ENCODE measurements around the gene GBP7.
A peak's percentile ranks its signal among the peaks of the same experiment; 100 is the strongest.
"Not testable (repeated sequence)": the region's sequence is repeated elsewhere in the genome, so short reads cannot be mapped to it uniquely, and the experiment has no call there.

GBP7 gene, protein sequence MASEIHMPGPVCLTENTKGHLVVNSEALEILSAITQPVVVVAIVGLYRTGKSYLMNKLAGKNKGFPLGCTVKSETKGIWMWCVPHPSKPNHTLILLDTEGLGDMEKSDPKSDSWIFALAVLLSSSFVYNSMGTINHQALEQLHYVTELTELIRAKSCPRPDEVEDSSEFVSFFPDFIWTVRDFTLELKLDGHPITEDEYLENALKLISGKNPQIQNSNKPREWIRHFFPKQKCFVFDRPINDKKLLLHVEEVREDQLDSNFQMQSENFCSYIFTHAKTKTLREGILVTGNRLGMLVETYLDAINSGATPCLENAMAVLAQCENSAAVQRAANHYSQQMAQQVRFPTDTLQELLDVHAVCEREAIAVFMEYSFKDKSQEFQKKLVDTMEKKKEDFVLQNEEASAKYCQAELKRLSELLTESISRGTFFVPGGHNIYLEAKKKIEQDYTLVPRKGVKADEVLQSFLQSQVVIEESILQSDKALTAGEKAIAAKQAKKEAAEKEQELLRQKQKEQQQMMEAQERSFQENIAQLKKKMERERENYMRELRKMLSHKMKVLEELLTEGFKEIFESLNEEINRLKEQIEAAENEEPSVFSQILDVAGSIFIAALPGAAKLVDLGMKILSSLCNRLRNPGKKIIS

GRCh38 chr1:89175601-89176256, at the start of gene GBP7:
Gene GBP7, minus strand, starts transcription at chr1:89176003. Its CDS starts 4,068 bp downstream, at chr1:89171935.
- DNase-seq (ENCODE audit: low spot score): no peak

DNA sequence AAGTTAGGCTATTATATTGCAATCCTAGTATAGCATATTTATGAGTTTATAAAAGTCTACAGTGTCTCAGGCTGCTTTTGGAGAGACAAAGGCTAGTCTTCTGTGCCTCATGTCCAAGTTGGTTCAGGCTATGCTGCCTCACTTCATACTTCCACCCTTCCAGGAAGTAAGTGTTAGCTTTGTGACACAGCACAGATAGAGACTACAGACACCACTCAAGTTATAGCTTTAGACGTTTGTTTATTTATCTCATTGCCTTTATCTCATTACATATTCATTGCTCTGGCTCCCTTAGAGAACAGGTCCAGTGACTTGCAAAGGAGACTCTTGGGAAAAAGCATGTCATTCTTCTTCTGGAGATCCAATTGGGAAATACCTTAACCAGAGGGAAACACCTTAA, 45.5 kb upstream of the GBP7 start:
- no peak for DNase-seq (ENCODE audit: low spot score)

DNA sequence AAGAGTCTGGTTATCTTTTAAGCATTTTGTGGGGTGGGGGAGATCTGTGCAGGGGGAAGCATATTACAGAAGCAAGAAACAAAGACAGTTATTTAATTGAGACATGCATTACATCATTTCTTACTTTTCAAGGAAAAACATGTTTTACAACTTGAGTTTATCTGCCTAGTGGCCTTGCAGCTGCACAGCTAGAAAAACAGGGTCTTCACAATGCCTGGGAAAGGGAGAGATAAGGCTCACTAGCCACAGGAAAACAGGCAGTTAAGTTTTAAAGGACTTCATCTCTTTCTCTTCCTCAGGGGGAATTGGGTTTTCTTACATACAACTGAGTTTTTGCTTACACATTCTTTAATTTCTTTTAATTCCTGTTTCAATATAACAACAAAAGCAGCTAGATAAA, 44.0 kb upstream of the GBP7 start:
- not testable (repeated sequence) for DNase-seq (ENCODE audit: low spot score)

DNA sequence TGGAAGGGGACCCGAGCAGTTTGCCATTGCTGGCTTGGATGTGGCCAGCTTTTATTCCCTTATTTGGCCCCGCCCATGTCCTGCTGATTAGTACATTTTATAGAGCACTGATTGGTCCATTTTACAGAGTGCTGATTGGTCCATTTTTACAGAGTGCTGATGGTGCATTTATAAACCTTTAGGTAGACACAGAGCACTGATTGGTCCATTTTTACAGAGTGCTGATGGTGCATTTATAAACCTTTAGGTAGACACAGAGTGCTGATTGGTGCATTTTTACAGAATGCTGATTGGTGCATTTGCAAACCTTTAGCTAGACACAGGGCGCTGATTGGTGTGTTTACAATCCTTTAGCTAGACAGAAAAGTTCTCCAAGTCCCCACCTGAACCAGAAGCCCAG, 43.1 kb upstream of the GBP7 start:
- not testable (repeated sequence) for DNase-seq (ENCODE audit: low spot score)

DNA sequence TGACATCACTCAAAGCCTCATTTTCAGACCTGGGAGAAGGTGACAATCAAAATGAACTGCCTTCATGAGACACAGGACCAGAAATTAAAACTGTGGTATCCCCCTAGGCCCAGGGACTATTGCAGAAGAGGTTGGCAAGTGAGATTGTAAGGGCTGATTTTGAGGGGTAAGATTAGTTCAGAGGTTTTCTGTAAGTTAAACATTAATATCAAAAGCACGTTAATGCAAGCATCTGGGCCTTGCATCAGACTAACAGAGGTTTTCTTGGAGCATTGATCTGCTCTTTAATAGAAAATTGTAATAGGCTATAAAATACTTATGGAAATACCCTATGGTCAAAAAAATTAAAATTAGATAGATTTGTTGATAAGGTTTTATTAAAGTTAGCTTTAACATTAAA, 37.5 kb upstream of the GBP7 start:
- DNase-seq (ENCODE audit: low spot score): no peak

- DNase-seq (ENCODE audit: low spot score): no peak
These were observed 35.3 kb upstream of the GBP7 start for GRCh38 chr1:89211035-89211634.

- DNase-seq (ENCODE audit: low spot score): no peak
These were observed 30.6 kb upstream of the GBP7 start for GRCh38 chr1:89206373-89206772.

DNA sequence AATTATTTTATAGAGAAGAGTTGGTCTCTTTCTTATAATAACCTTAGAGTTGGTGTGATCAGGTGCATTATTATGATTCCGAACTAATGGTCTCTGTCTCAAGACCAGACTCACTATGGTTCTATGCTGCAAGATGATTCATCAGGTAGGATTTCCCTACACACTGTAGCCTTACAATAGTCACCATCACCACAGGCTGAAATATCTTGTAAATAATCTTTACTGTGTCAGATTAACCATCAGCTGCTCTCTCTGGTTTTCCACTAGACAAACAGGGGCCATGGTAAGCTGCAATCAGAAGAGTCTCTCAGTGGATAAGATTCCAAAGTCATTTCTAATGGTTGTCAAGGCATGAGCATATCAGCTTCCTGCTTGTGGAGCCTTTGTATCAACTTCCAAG, 27.4 kb upstream of the GBP7 start:
- DNase-seq (ENCODE audit: low spot score): no peak

- DNase-seq (ENCODE audit: low spot score): no peak
These were observed 25.4 kb upstream of the GBP7 start for GRCh38 chr1:89201106-89201794.

DNA sequence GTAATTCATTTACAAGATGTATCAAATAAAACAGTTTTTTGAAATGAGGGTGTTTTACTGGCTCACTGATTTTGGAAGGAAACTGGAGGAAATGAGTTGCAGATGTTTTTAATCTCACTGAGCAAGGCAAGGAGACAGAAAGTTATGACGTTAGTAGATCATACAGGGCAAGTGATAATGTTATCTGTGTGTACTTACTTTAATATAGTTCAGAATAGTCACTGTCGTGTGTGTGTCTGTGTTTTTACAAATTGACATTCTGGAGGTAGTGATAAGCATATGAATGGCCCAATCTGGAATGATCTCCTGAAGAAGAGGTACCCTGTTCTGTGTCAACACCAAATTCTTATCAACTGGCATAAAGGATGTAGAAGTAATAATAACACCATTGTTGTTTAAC, 24.9 kb upstream of the GBP7 start:
- DNase-seq (ENCODE audit: low spot score): no peak

GRCh38 chr1:89199525-89200031, 23.8 kb upstream of the GBP7 start:
- DNase-seq (ENCODE audit: low spot score): no peak

DNA sequence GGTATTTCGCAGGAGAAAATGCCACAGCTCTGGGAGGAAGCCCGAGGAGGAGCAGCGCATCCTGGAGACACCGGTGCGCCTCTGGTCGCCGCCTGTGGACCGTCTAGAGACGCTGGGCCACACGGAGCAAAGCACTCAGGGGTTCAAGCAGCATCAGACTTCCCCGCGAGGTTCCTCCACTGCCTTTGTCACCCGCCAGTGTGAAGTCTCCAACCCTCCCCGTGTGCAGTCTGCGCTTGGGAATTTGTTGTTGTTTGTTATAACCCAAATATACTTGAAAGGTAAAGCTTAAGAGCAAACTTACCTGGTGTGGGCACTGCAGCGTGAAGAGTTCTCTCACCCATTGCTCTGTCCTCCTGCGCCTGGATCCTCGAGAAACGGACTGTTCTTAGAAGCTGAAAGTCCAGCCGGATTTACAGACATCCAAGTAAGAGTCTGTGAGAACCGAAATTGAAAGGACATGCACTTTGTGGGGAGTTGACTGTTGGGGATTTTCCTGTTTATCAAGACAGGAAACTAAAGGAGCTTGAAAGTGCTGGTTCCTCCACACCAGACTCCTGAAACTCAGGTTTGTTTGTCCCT, 22.8 kb upstream of the GBP7 start, which contains the start of gene GBP4:
GBP4 (minus strand) TSS at position 452 of the 582 bp plus-strand sequence; CDS start at position 344, 108 bp downstream.
- peak; percentile 3 for DNase-seq (ENCODE audit: low spot score)

- no peak for DNase-seq (ENCODE audit: low spot score)
These were observed 22.3 kb upstream of the GBP7 start for GRCh38 chr1:89198081-89198480.

- no peak for DNase-seq (ENCODE audit: low spot score)
These were observed 19.7 kb upstream of the GBP7 start for GRCh38 chr1:89195476-89195875.

DNA sequence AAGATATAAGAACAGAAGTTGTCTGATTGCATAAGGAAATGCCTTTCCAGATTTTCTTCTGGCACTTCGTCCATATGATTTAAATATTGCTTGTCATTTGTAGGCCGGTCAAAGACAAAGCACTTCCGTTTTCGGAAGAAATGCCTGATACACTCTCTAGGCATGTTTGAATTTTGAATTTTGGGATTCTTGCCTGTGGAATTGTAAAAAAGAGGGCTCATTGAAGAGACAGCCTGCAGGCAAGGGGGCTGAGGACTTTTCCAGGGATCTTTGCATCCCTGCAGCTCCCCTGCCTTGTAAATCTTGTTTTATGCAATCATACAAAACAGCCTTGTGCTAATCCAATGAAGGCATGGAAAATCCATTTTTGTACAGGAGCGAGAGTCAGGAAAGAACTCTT, 15.5 kb upstream of the GBP7 start:
- DNase-seq (ENCODE audit: low spot score): no peak

DNA sequence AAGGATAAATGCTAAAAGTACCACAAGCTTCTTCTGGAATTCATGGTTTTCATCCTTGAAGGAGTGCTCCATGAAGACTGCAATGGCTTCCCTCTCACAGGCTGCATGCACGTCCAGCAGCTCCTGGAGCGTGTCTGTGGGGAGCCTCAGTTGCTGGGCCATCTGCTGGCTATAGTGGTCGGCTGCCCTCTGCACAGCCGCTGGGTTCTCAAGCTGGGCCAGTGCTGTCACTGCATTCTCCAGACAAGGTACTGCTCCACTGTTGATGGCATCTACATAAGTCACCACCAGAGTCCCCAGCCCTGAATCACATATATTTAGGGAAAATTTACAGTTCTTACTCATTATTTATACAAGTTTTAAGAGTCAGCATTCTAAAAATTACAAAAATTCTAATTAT, 14.2 kb upstream of the GBP7 start:
- DNase-seq (ENCODE audit: low spot score): no peak

DNA sequence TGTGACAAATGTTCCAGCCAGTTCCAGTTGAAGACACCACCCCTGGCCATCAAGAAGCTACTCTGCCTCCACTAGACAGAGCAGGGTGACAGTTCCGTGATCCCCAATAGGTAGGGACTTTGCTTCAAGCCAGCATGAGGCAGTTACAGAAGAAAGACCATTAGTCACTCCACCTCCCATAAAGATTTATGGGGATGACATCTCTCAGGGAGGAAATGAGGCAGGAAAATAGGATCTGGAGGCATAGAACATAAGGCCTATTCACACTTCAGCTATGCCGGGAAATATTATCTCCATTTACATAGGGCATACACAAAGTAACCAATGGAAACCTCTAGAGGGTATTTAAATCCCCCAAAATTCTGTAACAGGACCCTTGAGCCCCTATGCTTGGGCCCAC, 3.5 kb upstream of the GBP7 start:
- DNase-seq (ENCODE audit: low spot score): no peak

DNA sequence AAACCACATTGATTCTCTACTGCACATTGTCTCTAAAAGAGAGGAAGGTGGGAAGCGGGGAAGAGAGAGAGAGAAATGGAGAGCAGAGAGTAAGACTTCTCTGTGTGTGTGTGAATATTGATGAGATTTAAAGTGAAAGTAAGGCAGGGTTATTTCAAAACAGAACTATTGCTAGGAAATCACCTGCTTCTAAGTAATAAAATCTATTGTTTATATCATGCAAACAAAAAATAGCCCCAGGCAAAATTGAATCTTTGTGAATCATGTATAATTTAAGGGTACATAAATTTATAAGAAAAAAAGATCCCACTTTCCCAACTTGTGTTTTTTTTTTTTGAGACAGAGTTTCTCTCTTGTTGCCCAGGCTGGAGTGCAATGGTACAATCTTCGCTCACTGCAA, 1.2 kb upstream of the GBP7 start:
- DNase-seq (ENCODE audit: low spot score): no peak

- no peak for DNase-seq (ENCODE audit: low spot score)
These were observed 1.3 kb downstream of the GBP7 start for GRCh38 chr1:89174491-89174890.

DNA sequence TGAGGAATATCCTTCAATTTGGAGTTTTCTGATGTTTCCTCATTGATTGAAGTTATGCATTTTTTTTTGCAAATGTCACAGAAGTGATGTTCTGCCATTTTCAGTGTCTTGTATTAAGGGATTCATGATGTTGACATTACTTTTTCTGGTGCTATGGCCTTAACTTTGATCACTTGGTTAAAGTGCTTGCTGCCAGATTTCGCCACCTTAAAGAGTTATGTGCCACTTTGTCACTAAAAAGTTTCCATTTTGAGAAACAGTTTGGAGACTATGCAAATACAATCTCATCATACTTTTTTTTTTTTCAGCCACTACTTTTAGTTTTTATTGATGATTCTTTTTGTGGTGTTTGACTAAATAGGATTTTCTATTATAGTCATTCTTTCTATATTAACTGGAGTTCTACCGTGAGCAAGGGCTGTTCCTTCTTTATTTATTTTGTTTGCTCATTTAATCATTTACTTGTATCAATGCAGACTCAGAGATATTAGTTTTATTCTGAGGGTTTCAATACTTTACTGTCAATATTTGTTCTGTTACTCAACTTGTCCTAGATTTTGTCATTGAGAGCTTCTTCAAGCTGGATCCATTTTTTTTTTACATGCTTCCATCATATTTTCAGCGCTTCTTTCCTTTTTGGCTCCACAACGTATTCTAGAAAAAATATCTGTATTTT, 3.2 kb downstream of the GBP7 start:
- no peak for DNase-seq (ENCODE audit: low spot score)

GRCh38 chr1:89171067-89171438, 4.8 kb downstream of the GBP7 start:
- DNase-seq (ENCODE audit: low spot score): no peak

Data from LoVo (cell line).